Right ventricle myocardium inferior (tissue), 1 donor: Measurements from ENCODE around the gene IZUMO1R. TPM values are rescaled to one million over a fixed set of nuclear protein-coding genes. Genes with fewer than 3 reads are reported as not detected.
"Not testable (repeated sequence)": the region's sequence is repeated elsewhere in the genome, so short reads cannot be mapped to it uniquely, and the experiment has no call there.

ENCODE experiments used
- ATAC-seq: fragments of 200-7000 bp; cut with Tn5 transposase; one replicate; pipeline ENCODE4 v1.9.1; 2020; ENCODE audit warnings: mild to moderate bottlenecking, moderate library complexity
- DNase-seq: peaks from one replicate; pipeline ENCODE4 v3.0.0; 2021; ENCODE audit errors: missing footprints
- intact Hi-C: fragments of 100-400 bp; cut with DNase I; formaldehyde crosslinking; loops from one replicate; pipeline ENCODE4 v1.11.0; 2022
- total RNA-seq: library from RNA; stranded (reverse); fragmentation: NEBNext Ultra II Directional; extraction: Animal tissue kit (Norgen Biotek cat#: 25700); gene quantifications from one replicate; pipeline ENCODE4 v1.2.1, GENCODE V29; 2021
- donor health status: DM: no; HTN: yes; CAD: no; lungs with severe emphysema.

Gene IZUMO1R
- total RNA-seq, 1 donor from 2014 or later = not detected

GRCh38 chr11:94314064-94314463 is 9.7 kb downstream of the IZUMO1R start:
- ATAC-seq = no peak
- no peak for DNase-seq
- intact Hi-C loops = no loop called here

- intact Hi-C loops = no loop called here
- DNase-seq (no peak), ATAC-seq (peak; percentile 52)
These were observed 11.3 kb downstream of the IZUMO1R start for GRCh38 chr11:94315664-94316063.

- ATAC-seq (no peak), DNase-seq (no peak)
- intact Hi-C loops = no loop called here
These were observed 18.1 kb downstream of the IZUMO1R start for GRCh38 chr11:94322501-94322900.

- no peak for ATAC-seq
- intact Hi-C loops = no loop called here
- no peak for DNase-seq
These were observed 21.3 kb downstream of the IZUMO1R start for GRCh38 chr11:94325681-94326080.

GRCh38 chr11:94326947-94327346 is 22.6 kb downstream of the IZUMO1R start:
- ATAC-seq (no peak), DNase-seq (no peak)
- intact Hi-C loops = no loop called here

GRCh38 chr11:94328587-94329080 is 24.3 kb downstream of the IZUMO1R start:
- intact Hi-C loops = no loop called here
- DNase-seq = no peak
- ATAC-seq = no peak

- intact Hi-C loops = no loop called here
- ATAC-seq (no peak), DNase-seq (no peak)
These were observed 25.1 kb downstream of the IZUMO1R start for GRCh38 chr11:94329501-94329900.

GRCh38 chr11:94330789-94331188 is 26.4 kb downstream of the IZUMO1R start:
- intact Hi-C loops = no loop called here
- ATAC-seq = no peak
- DNase-seq = no peak

- intact Hi-C loops = no loop called here
These were observed 28.4 kb downstream of the IZUMO1R start for GRCh38 chr11:94332814-94333213.

GRCh38 chr11:94336033-94336432 is 31.7 kb downstream of the IZUMO1R start:
- DNase-seq = no peak
- intact Hi-C loops = no loop called here
- no peak for ATAC-seq

More at GRCh38 chr11:94332814-94333213, 28.4 kb downstream of the IZUMO1R start:
- DNase-seq (no peak), ATAC-seq (no peak)

- intact Hi-C loops = no loop called here
- no peak for DNase-seq
- no peak for ATAC-seq
These were observed 34.3 kb downstream of the IZUMO1R start for GRCh38 chr11:94338651-94339050.

GRCh38 chr11:94342250-94342649 is 37.9 kb downstream of the IZUMO1R start:
- intact Hi-C loops = no loop called here

GRCh38 chr11:94343495-94343894 is 39.1 kb downstream of the IZUMO1R start:
- DNase-seq (no peak), ATAC-seq (no peak)
- intact Hi-C loops = no loop called here

More at GRCh38 chr11:94342250-94342649, 37.9 kb downstream of the IZUMO1R start:
- ATAC-seq (no peak), DNase-seq (no peak)

- DNase-seq, intact Hi-C loops, ATAC-seq: not testable (repeated sequence)
These were observed 41.9 kb downstream of the IZUMO1R start for GRCh38 chr11:94346311-94346710.

- ATAC-seq, DNase-seq, intact Hi-C loops: not testable (repeated sequence)
These were observed 46.6 kb downstream of the IZUMO1R start for GRCh38 chr11:94350850-94351563.

Other genes starting within 250 kb of the IZUMO1R start
- 27.2 TPM for gene PANX1, start 175.7 kb upstream of the IZUMO1R start, total RNA-seq
- gene GPR83, start 96.8 kb downstream of the IZUMO1R start, total RNA-seq = 0.22 TPM
- 7.2 TPM for gene MRE11, start 189.3 kb downstream of the IZUMO1R start, total RNA-seq
- gene ANKRD49, start 189.4 kb downstream of the IZUMO1R start, total RNA-seq = 5.9 TPM
- not detected for gene C11orf97, start 207.9 kb downstream of the IZUMO1R start, total RNA-seq
- gene FUT4, start 239.3 kb downstream of the IZUMO1R start, total RNA-seq = 1.3 TPM